K562 (cell line): Measurements from ENCODE around the gene CSNK1G2.

Experiments used
- E2F8 ChIP-seq: fragments of 450-650 bp; IDR thresholded peaks from 2 replicates; pipeline ENCODE4 v1.7.1; 2018; ENCODE audit warnings: mild to moderate bottlenecking, low read depth; ENCODE audit not compliant: partially characterized antibody
- TFAM ChIP-seq: fragments of 250-450 bp; sonication (Bioruptor Pico); conservative IDR thresholded peaks from 2 replicates; pipeline ENCODE4 v1.5.0; 2021; ENCODE audit warnings: mild to moderate bottlenecking, moderate library complexity
- ZNF41 ChIP-seq: fragments of 250-450 bp; sonication (Bioruptor Pico); conservative IDR thresholded peaks from 2 replicates; pipeline ENCODE4 v1.4.0; 2020; ENCODE audit warnings: mild to moderate bottlenecking
- TF ChIP-seq, protein P1 (sequence below): IDR thresholded peaks from 3 replicates; pipeline ENCODE4 v1.6.1; 2011; ENCODE audit warnings: borderline replicate concordance, mild to moderate bottlenecking, moderate library complexity; ENCODE audit not compliant: insufficient read length; ENCODE audit errors: extremely low read depth

- no peak for TF ChIP-seq TFAM
- TF ChIP-seq, protein P1, sequence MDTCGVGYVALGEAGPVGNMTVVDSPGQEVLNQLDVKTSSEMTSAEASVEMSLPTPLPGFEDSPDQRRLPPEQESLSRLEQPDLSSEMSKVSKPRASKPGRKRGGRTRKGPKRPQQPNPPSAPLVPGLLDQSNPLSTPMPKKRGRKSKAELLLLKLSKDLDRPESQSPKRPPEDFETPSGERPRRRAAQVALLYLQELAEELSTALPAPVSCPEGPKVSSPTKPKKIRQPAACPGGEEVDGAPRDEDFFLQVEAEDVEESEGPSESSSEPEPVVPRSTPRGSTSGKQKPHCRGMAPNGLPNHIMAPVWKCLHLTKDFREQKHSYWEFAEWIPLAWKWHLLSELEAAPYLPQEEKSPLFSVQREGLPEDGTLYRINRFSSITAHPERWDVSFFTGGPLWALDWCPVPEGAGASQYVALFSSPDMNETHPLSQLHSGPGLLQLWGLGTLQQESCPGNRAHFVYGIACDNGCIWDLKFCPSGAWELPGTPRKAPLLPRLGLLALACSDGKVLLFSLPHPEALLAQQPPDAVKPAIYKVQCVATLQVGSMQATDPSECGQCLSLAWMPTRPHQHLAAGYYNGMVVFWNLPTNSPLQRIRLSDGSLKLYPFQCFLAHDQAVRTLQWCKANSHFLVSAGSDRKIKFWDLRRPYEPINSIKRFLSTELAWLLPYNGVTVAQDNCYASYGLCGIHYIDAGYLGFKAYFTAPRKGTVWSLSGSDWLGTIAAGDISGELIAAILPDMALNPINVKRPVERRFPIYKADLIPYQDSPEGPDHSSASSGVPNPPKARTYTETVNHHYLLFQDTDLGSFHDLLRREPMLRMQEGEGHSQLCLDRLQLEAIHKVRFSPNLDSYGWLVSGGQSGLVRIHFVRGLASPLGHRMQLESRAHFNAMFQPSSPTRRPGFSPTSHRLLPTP, result no peak
- no peak for TF ChIP-seq ZNF41 (CRISPR knock-in tag)
- TF ChIP-seq E2F8, result no peak
Observed at GRCh38 chr19:1967087-1967608, 26.2 kb downstream of the CSNK1G2 start.
